IMR-90 (cell line): ENCODE results near the gene TCF7L2. TPM values are rescaled to one million over a fixed set of nuclear protein-coding genes. Genes with fewer than 3 reads are reported as not detected.

Experiments used
- ATAC-seq: fragments of 200-7000 bp; cut with Tn5 transposase; 2 replicates; pipeline ENCODE4 v1.9.1; 2020; ENCODE audit warnings: low read depth, mild to moderate bottlenecking, moderate library complexity
- BruUV-seq: library from RNA; stranded (reverse); fragments of 400-500 nt; replicated peaks from 2 replicates; lab custom pipeline; 2021; lab: Mats Ljungman, UMichigan
- CTCF ChIA-PET: fragments of 300-600 bp; formaldehyde crosslinking; extraction: SDS; loops from one replicate; lab custom pipeline; 2021; ENCODE audit warnings: antibody characterized with exemption; lab: Yijun Ruan, JAX
- POLR2A ChIA-PET: fragments of 300-600 bp; sonication (Branson Sonifier 250); formaldehyde crosslinking; loops from one replicate; lab custom pipeline; 2022; ENCODE audit warnings: antibody characterized with exemption; ENCODE audit not compliant: unreplicated experiment; lab: Charles Lee
- DNase-seq: peaks from one replicate; pipeline ENCODE4 v3.0.0; 2013
- H2AFZ ChIP-seq: replicated peaks from 2 replicates; pipeline ENCODE3; 2013; ENCODE audit warnings: low read length, mild to moderate bottlenecking; ENCODE audit not compliant: poor library complexity
- H2AK5ac ChIP-seq: 2 replicates; pipeline ENCODE4 v1.6.1; 2013; ENCODE audit warnings: low read depth, low read length, inconsistent platforms
- H2AK9ac ChIP-seq: replicated peaks from 2 replicates; pipeline ENCODE3; 2013; ENCODE audit warnings: mild to moderate bottlenecking, low read depth, low read length, moderate library complexity; ENCODE audit not compliant: poor library complexity
- H2BK120ac ChIP-seq: 2 replicates; pipeline ENCODE4 v1.6.1; 2013; ENCODE audit warnings: low read depth, low read length, inconsistent platforms
- H2BK15ac ChIP-seq: 3 replicates; pipeline ENCODE4 v1.6.1; 2013; ENCODE audit warnings: low read depth, low read length, inconsistent platforms
- H2BK20ac ChIP-seq: 2 replicates; pipeline ENCODE4 v1.6.1; 2013; ENCODE audit warnings: low read depth, mild to moderate bottlenecking, inconsistent platforms, low read length, moderate library complexity
- H2BK5ac ChIP-seq: 2 replicates; pipeline ENCODE4 v1.6.1; 2013; ENCODE audit warnings: mild to moderate bottlenecking, low read depth, low read length, inconsistent platforms; ENCODE audit not compliant: poor library complexity, severe bottlenecking
- H3K14ac ChIP-seq: replicated peaks from 2 replicates; pipeline ENCODE4 v1.6.1; 2013; ENCODE audit warnings: low read depth, low read length, inconsistent platforms
- H3K18ac ChIP-seq: 2 replicates; pipeline ENCODE4 v1.6.1; 2013; ENCODE audit warnings: low read depth, low read length, control low read depth
- H3K23ac ChIP-seq: 2 replicates; pipeline ENCODE4 v1.6.1; 2013; ENCODE audit warnings: low read depth, low read length, inconsistent platforms
- H3K27ac ChIP-seq: 2 replicates; pipeline ENCODE4 v1.5.1; 2013; ENCODE audit warnings: mild to moderate bottlenecking, control low read depth, low read length; ENCODE audit not compliant: insufficient read depth
- H3K27me3 ChIP-seq: 2 replicates; pipeline ENCODE4 v1.6.1; 2013; ENCODE audit warnings: low read length; ENCODE audit not compliant: control insufficient read depth, insufficient read depth
- H3K36me3 ChIP-seq: 2 replicates; pipeline ENCODE4 v1.6.1; 2013; ENCODE audit warnings: low read length, mixed read lengths; ENCODE audit not compliant: control insufficient read depth, insufficient read depth
- H3K4ac ChIP-seq: 2 replicates; pipeline ENCODE4 v1.6.1; 2013; ENCODE audit warnings: low read depth, low read length, inconsistent platforms
- H3K4me1 ChIP-seq: 2 replicates; pipeline ENCODE4 v1.6.1; 2013; ENCODE audit warnings: low read length, mixed read lengths; ENCODE audit not compliant: control insufficient read depth, insufficient read depth
- H3K4me2 ChIP-seq: 2 replicates; pipeline ENCODE4 v1.6.1; 2013; ENCODE audit warnings: low read depth, mild to moderate bottlenecking, control low read depth, low read length, moderate library complexity
- H3K4me3 ChIP-seq: 2 replicates; pipeline ENCODE4 v1.5.1; 2013; ENCODE audit warnings: low read depth, mild to moderate bottlenecking, control low read depth, low read length, moderate library complexity; ENCODE audit not compliant: insufficient read depth
- H3K56ac ChIP-seq: 2 replicates; pipeline ENCODE4 v1.6.1; 2013; ENCODE audit warnings: low read length, inconsistent platforms; ENCODE audit not compliant: insufficient read depth; ENCODE audit errors: extremely low read depth
- H3K79me1 ChIP-seq, 2 experiments: 2 replicates each; pipeline ENCODE4 v1.6.1; 2013; ENCODE audit warnings: low read length in 2 of 2, inconsistent platforms in 1 of 2, low read depth in 1 of 2
- H3K9ac ChIP-seq: 2 replicates; pipeline ENCODE4 v1.6.1; 2013; ENCODE audit warnings: low read depth, low read length, control low read depth
- H3K9me1 ChIP-seq: 2 replicates; pipeline ENCODE4 v1.6.1; 2013; ENCODE audit warnings: low read length, inconsistent platforms; ENCODE audit not compliant: insufficient read depth
- H3K9me3 ChIP-seq: 2 replicates; pipeline ENCODE4 v1.6.1; 2013; ENCODE audit warnings: low read length; ENCODE audit not compliant: control insufficient read depth, insufficient read depth
- H4K20me1 ChIP-seq: 2 replicates; pipeline ENCODE4 v1.6.1; 2013; ENCODE audit warnings: low read length, inconsistent platforms; ENCODE audit not compliant: insufficient read depth
- H4K5ac ChIP-seq: 2 replicates; pipeline ENCODE4 v1.6.1; 2013; ENCODE audit warnings: mild to moderate bottlenecking, low read depth, low read length, control low read depth
- H4K8ac ChIP-seq, 2 experiments: 2 replicates each; pipeline ENCODE4 v1.6.1; 2013; ENCODE audit warnings: low read depth in 2 of 2, low read length in 2 of 2, control low read depth in 1 of 2, inconsistent platforms in 1 of 2
- H4K91ac ChIP-seq: 2 replicates; pipeline ENCODE4 v1.6.1; 2013; ENCODE audit warnings: low read depth, low read length, inconsistent platforms; ENCODE audit not compliant: insufficient read depth
- BHLHE40 ChIP-seq: fragments of 150-350 bp; IDR thresholded peaks from 2 replicates; pipeline ENCODE4 v1.6.1; 2016; ENCODE audit warnings: mild to moderate bottlenecking, low read depth, low read length
- CHD1 ChIP-seq: IDR thresholded peaks from 2 replicates; pipeline ENCODE4 v1.6.1; 2012; ENCODE audit warnings: low read depth, low read length, improper control_type of control experiment
- FOS ChIP-seq: fragments of 150-350 bp; IDR thresholded peaks from 2 replicates; pipeline ENCODE4 v1.6.1; 2016; ENCODE audit warnings: low read depth, low read length
- MAZ ChIP-seq: IDR thresholded peaks from 2 replicates; pipeline ENCODE4 v1.6.1; 2012; ENCODE audit warnings: low read depth, mild to moderate bottlenecking, low read length, improper control_type of control experiment, moderate library complexity, borderline replicate concordance
- MXI1 ChIP-seq: IDR thresholded peaks from 2 replicates; pipeline ENCODE4 v1.6.1; 2012; ENCODE audit warnings: low read depth, mild to moderate bottlenecking, low read length, moderate library complexity, borderline replicate concordance
- NFE2L2 ChIP-seq: fragments of 150-350 bp; IDR thresholded peaks from 2 replicates; pipeline ENCODE4 v1.6.1; 2016; ENCODE audit warnings: low read depth, mild to moderate bottlenecking, low read length
- POLR2A ChIP-seq: IDR thresholded peaks from 2 replicates; pipeline ENCODE4 v1.6.1; 2012; ENCODE audit warnings: mild to moderate bottlenecking, low read depth, low read length
- RAD21 ChIP-seq: IDR thresholded peaks from 2 replicates; pipeline ENCODE4 v1.6.1; 2012; ENCODE audit warnings: low read length, improper control_type of control experiment
- RCOR1 ChIP-seq: IDR thresholded peaks from 2 replicates; pipeline ENCODE4 v1.6.1; 2012; ENCODE audit warnings: mild to moderate bottlenecking, low read length, improper control_type of control experiment; ENCODE audit not compliant: insufficient replicate concordance
- RFX5 ChIP-seq: IDR thresholded peaks from 2 replicates; pipeline ENCODE4 v1.8.0; 2012; ENCODE audit warnings: low read depth, mild to moderate bottlenecking, low read length, moderate library complexity
- SMC3 ChIP-seq: fragments of 150-350 bp; IDR thresholded peaks from 2 replicates; pipeline ENCODE4 v1.6.1; 2016; ENCODE audit warnings: low read depth, mild to moderate bottlenecking, antibody characterized with exemption, low read length, moderate library complexity
- whole genome bisulfite sequencing, 2 experiments: methylation state at CpG; one replicate each; pipeline versions ENCODE4 v1.1.5 to v1.1.7; 2013; ENCODE audit warnings: missing lambda C conversion rate in 2 of 2; ENCODE audit not compliant: insufficient read length in 1 of 2; ENCODE audit errors: extremely low coverage in 2 of 2; 5-methylcytosine and 5-hydroxymethylcytosine counted together
- dilution Hi-C: fragments of 300-500 bp; cut with HindIII; formaldehyde crosslinking; loops from one replicate; pipeline ENCODE4 v1.14.3; 2018; ENCODE audit warnings: low sequenced_read_pairs; ENCODE audit not compliant: unreplicated experiment
- in situ Hi-C: fragments of 300-500 bp; cut with MboI; formaldehyde crosslinking; loops from 3 replicates; pipeline ENCODE4 v1.14.3; 2019; ENCODE audit warnings: low sequenced_read_pairs, inconsistent platforms, mixed read lengths
- intact Hi-C: fragments of 100-400 bp; cut with micrococcal nuclease; formaldehyde crosslinking; loops from 2 replicates; pipeline ENCODE4 v1.10.0; 2022
- polyA plus RNA-seq, 3 experiments: library from polyadenylated mRNA; depleted of rRNA; stranded (reverse); fragments of >200 nt; gene quantifications; 2 replicates each; pipeline ENCODE4 v1.2.3, GENCODE V29; 2012; ENCODE audit warnings: low replicate concordance in 1 of 3
- total RNA-seq: library from RNA; depleted of rRNA; stranded (reverse); fragments of >200 nt; gene quantifications from 2 replicates; pipeline ENCODE4 v1.2.3, GENCODE V29; 2012
- TF ChIP-seq, protein P1 (sequence below): conservative IDR thresholded peaks from 2 replicates; pipeline ENCODE4 v1.5.1; 2012; ENCODE audit warnings: mild to moderate bottlenecking, low read depth, low read length, improper control_type of control experiment
- TF ChIP-seq, protein P2 (sequence below): fragments of 150-350 bp; IDR thresholded peaks from 2 replicates; pipeline ENCODE4 v1.6.1; 2016; ENCODE audit warnings: low read depth, mild to moderate bottlenecking, low read length, moderate library complexity, borderline replicate concordance
- TF ChIP-seq, protein P3 (sequence below): fragments of 150-350 bp; IDR thresholded peaks from 2 replicates; pipeline ENCODE4 v1.6.1; 2017; ENCODE audit warnings: mild to moderate bottlenecking, antibody characterized with exemption, low read length, low read depth

TCF7L2 gene
- total and polyA plus RNA-seq, 2 of the 4 experiments (the other 2 are of a cell fraction) = 1.3 to 12.2 TPM

DNA sequence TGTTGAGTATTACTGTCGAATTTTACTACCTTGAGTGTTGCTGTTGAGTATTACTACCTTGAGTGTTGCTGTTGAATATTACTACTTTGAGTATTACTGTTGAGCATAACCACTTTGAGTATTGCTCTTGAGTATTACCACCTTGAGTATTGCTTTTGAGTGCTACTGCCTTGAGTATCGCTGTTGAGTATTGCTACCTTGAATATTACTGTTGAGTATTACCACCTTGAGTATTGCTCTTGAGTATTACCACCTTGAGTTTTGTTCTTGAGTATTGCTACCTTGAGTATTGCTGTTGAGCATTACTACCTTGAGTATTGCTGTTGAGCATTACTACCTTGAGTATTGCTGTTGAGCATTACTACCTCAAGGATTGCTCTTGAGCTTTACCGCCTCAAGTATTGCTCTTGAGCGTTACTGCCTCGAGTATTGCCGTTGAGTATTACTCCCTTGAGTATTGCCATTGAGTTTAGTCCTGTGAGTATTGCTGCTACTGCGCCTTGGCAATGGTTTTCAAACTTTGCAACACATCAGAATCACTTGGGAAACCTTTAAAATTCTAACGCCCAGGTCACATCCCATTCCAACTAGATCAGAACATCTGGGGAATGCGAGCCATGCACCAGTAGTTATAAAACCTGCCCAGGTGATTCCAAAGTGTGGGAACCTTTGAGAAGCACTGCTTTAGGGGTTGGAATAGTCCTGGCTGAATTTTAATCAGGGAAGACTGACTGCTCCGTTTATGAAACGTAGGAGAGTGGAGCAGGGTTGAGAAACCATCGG is 61.7 kb downstream of the TCF7L2 start:
- H4K8ac ChIP-seq = no peak overlapping the region
- H3K56ac ChIP-seq = no peak overlapping the region
- peaks cover 64% of the 10 kb centered on the region for H4K20me1 ChIP-seq
- WGBS, 2 experiments = 90% methylated on average over 2 of the region's 12 CpGs; no CpG with 5 or more reads in 1 of the 2 experiments
- DNase-seq (no peak), ATAC-seq (no peak)
- dilution Hi-C loops (no loop called here), in situ Hi-C loops (no loop called here), intact Hi-C loops (no loop called here)
- H2AK9ac ChIP-seq = no peak overlapping the region
- no peak overlapping the region for H2BK15ac ChIP-seq
- H3K9me1 ChIP-seq = no peaks in the 10 kb centered on the region; the same call in 1 of the 2 replicates
- peaks cover 7% of the 10 kb centered on the region; the same call in 1 of the 2 replicates for H3K36me3 ChIP-seq
- H2BK20ac ChIP-seq = no peak overlapping the region
- CTCF ChIA-PET = no interaction called here
- no peak overlapping the region for H3K27ac ChIP-seq
- no peak overlapping the region for H2AFZ ChIP-seq
- no peak overlapping the region for H2BK5ac ChIP-seq
- H3K79me1 ChIP-seq = peaks cover 51 to 75% of the 10 kb centered on the region in 2 experiments
- no peak overlapping the region for H3K9ac ChIP-seq
- H4K91ac ChIP-seq = no peak overlapping the region
- H3K4me1 ChIP-seq = peaks cover 2% of the 10 kb centered on the region; the same call in 1 of the 2 replicates
- H3K4ac ChIP-seq = no peak overlapping the region
- H3K23ac ChIP-seq = no peak overlapping the region
- no peaks in the 10 kb centered on the region for H3K27me3 ChIP-seq
- POLR2A ChIA-PET = no interaction called here
- H3K4me2 ChIP-seq = no peak overlapping the region
- H3K14ac ChIP-seq = no peak overlapping the region
- no peak overlapping the region for H4K5ac ChIP-seq
- TF ChIP-seq FOS (no peak), NFE2L2 (no peak), RAD21 (no peak), MXI1 (no peak), SMC3 (no peak), BHLHE40 (no peak), RCOR1 (no peak), RFX5 (no peak), POLR2A (no peak), CHD1 (no peak), MAZ (no peak)
- TF ChIP-seq, protein P1, sequence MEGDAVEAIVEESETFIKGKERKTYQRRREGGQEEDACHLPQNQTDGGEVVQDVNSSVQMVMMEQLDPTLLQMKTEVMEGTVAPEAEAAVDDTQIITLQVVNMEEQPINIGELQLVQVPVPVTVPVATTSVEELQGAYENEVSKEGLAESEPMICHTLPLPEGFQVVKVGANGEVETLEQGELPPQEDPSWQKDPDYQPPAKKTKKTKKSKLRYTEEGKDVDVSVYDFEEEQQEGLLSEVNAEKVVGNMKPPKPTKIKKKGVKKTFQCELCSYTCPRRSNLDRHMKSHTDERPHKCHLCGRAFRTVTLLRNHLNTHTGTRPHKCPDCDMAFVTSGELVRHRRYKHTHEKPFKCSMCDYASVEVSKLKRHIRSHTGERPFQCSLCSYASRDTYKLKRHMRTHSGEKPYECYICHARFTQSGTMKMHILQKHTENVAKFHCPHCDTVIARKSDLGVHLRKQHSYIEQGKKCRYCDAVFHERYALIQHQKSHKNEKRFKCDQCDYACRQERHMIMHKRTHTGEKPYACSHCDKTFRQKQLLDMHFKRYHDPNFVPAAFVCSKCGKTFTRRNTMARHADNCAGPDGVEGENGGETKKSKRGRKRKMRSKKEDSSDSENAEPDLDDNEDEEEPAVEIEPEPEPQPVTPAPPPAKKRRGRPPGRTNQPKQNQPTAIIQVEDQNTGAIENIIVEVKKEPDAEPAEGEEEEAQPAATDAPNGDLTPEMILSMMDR = no peak
- TF ChIP-seq, protein P2, sequence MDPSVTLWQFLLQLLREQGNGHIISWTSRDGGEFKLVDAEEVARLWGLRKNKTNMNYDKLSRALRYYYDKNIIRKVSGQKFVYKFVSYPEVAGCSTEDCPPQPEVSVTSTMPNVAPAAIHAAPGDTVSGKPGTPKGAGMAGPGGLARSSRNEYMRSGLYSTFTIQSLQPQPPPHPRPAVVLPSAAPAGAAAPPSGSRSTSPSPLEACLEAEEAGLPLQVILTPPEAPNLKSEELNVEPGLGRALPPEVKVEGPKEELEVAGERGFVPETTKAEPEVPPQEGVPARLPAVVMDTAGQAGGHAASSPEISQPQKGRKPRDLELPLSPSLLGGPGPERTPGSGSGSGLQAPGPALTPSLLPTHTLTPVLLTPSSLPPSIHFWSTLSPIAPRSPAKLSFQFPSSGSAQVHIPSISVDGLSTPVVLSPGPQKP = no peak
- TF ChIP-seq, protein P3, sequence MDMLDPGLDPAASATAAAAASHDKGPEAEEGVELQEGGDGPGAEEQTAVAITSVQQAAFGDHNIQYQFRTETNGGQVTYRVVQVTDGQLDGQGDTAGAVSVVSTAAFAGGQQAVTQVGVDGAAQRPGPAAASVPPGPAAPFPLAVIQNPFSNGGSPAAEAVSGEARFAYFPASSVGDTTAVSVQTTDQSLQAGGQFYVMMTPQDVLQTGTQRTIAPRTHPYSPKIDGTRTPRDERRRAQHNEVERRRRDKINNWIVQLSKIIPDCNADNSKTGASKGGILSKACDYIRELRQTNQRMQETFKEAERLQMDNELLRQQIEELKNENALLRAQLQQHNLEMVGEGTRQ = no peak
- no peak overlapping the region for H2BK120ac ChIP-seq
- no peak overlapping the region for H2AK5ac ChIP-seq
- no peaks in the 10 kb centered on the region for H3K9me3 ChIP-seq
- no TSS peak for BruUV-seq
- H3K18ac ChIP-seq = no peak overlapping the region
- H3K4me3 ChIP-seq = no peak overlapping the region
